ENCODE results near the gene KCTD13. TPM values are rescaled to one million over a fixed set of nuclear protein-coding genes. Genes with fewer than 3 reads are reported as not detected.
A peak's percentile ranks its signal among the peaks of the same experiment; 100 is the strongest.

Gene KCTD13
- polyA plus RNA-seq, 1 experiment: 7.4 TPM

GRCh38 chr16:29898135-29898803, 27.8 kb downstream of the KCTD13 start:
- TF ChIP-seq CTCF (IDR thresholded peaks at IDR 0.05; ENCODE audit: low read depth, low read length): no peak
- peak overlapping the region; percentile 60 for H3K4me3 ChIP-seq (ENCODE audit: low read depth, low read length)
- ChIA-PET POLR2A (no interaction called here), CTCF (interaction anchor here (1.0 kb wide), 1 partner anchor 91 kb away, joined by 3 read pairs; no protein-coding TSS in a partner anchor)
- H3K27ac ChIP-seq (ENCODE audit: low read depth, low read length): no peak overlapping the region
- H3K9me3 ChIP-seq (ENCODE audit: control insufficient read depth, insufficient read depth, low read length): no peaks in the 10 kb centered on the region
- no peak for DNase-seq (ENCODE audit: low read depth, low spot score)
- peaks cover 9% of the 10 kb centered on the region for H3K27me3 ChIP-seq (ENCODE audit: control insufficient read depth, insufficient read depth, low read length)

- CTCF ChIA-PET: no interaction called here
- Histone ChIP-seq H3K27ac (ENCODE audit: low read depth, low read length) (no peak overlapping the region), H3K27me3 (ENCODE audit: control insufficient read depth, insufficient read depth, low read length) (peaks cover 9% of the 10 kb centered on the region), H3K9me3 (ENCODE audit: control insufficient read depth, insufficient read depth, low read length) (no peaks in the 10 kb centered on the region), H3K4me3 (ENCODE audit: low read depth, low read length) (no peak overlapping the region)
- no peak for DNase-seq (ENCODE audit: low read depth, low spot score)
- no peak for TF ChIP-seq CTCF (IDR thresholded peaks at IDR 0.05; ENCODE audit: low read depth, low read length)
- POLR2A ChIA-PET: no interaction called here
Observed at GRCh38 chr16:29897333-29897732, 28.7 kb downstream of the KCTD13 start.

- DNase-seq (ENCODE audit: low read depth, low spot score): no peak
- Histone ChIP-seq H3K4me3 (ENCODE audit: low read depth, low read length) (no peak overlapping the region), H3K9me3 (ENCODE audit: control insufficient read depth, insufficient read depth, low read length) (no peaks in the 10 kb centered on the region), H3K27me3 (ENCODE audit: control insufficient read depth, insufficient read depth, low read length) (peaks cover 9% of the 10 kb centered on the region), H3K27ac (ENCODE audit: low read depth, low read length) (no peak overlapping the region)
- ChIA-PET POLR2A (no interaction called here), CTCF (no interaction called here)
- no peak for TF ChIP-seq CTCF (IDR thresholded peaks at IDR 0.05; ENCODE audit: low read depth, low read length)
Observed at GRCh38 chr16:29896841-29897240, 29.2 kb downstream of the KCTD13 start.

- CTCF ChIA-PET: interaction anchor here (0.6 kb wide), 1 partner anchor 114 kb away, joined by 3 read pairs; no protein-coding TSS in a partner anchor
- H3K9me3 ChIP-seq (ENCODE audit: control insufficient read depth, insufficient read depth, low read length): no peaks in the 10 kb centered on the region
- peaks cover 9% of the 10 kb centered on the region for H3K27me3 ChIP-seq (ENCODE audit: control insufficient read depth, insufficient read depth, low read length)
- no peak overlapping the region for H3K27ac ChIP-seq (ENCODE audit: low read depth, low read length)
- no peak for TF ChIP-seq CTCF (IDR thresholded peaks at IDR 0.05; ENCODE audit: low read depth, low read length)
- H3K4me3 ChIP-seq (ENCODE audit: low read depth, low read length): no peak overlapping the region
- POLR2A ChIA-PET: interaction anchor here (0.7 kb wide), 1 partner anchor 92 kb away, joined by 8 read pairs; no protein-coding TSS in a partner anchor
- DNase-seq (ENCODE audit: low read depth, low spot score): no peak
Observed at GRCh38 chr16:29894352-29894751, 31.7 kb downstream of the KCTD13 start.

- POLR2A ChIA-PET: no interaction called here
- CTCF ChIA-PET: no interaction called here
- no peak overlapping the region for H3K27ac ChIP-seq (ENCODE audit: low read depth, low read length)
- peaks cover 9% of the 10 kb centered on the region for H3K27me3 ChIP-seq (ENCODE audit: control insufficient read depth, insufficient read depth, low read length)
- no peak for TF ChIP-seq CTCF (IDR thresholded peaks at IDR 0.05; ENCODE audit: low read depth, low read length)
- no peak overlapping the region for H3K4me3 ChIP-seq (ENCODE audit: low read depth, low read length)
- DNase-seq (ENCODE audit: low read depth, low spot score): no peak
- no peaks in the 10 kb centered on the region for H3K9me3 ChIP-seq (ENCODE audit: control insufficient read depth, insufficient read depth, low read length)
Observed at GRCh38 chr16:29893553-29893952, 32.5 kb downstream of the KCTD13 start.

All from AG04450 (cell line).